Mammary epithelial cell (primary cell): Measurements from ENCODE around the gene NCBP1.

ENCODE experiments used
- CTCF ChIP-seq, 2 donors: IDR thresholded peaks in 1 of 2; conservative IDR thresholded peaks in 1 of 2; 2 replicates each; pipeline ENCODE4 v1.5.1; 2011 to 2012; ENCODE audit warnings: inconsistent platforms in 2 of 2, low read length in 2 of 2, mild to moderate bottlenecking in 2 of 2, control low read depth in 1 of 2, low read depth in 1 of 2; ENCODE audit not compliant: insufficient read depth in 1 of 2; ENCODE audit errors: extremely low read depth in 1 of 2
- EZH2 ChIP-seq: IDR thresholded peaks from 2 replicates; pipeline ENCODE4 v1.6.1; 2012; ENCODE audit warnings: low read length, inconsistent platforms, borderline replicate concordance

DNA sequence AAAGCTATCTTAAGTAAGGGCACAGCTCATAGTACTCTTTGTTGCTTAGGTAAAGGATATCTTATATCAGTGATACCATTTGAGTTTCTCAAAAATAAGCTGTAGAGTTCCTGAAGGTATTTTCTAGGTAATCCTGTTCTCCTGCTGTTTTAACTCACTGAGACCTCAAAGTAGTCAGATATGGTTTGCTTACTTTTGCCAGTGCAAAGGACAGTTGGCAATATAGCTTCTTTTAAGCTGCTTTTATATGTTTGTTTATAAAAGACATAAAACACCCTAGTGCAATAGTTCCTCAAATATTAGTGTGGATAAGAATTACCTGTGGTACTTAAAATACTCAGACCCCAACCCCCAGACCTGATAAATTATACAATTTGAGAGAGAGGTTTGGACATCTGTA, 12.1 kb downstream of the NCBP1 start:
- TF ChIP-seq CTCF (conservative IDR thresholded peaks at IDR 0.05 in 1 of 2, IDR thresholded peaks at IDR 0.05 in 1 of 2; ENCODE audit: extremely low read depth in 1 of 2, insufficient read depth in 1 of 2, low read depth in 1 of 2, low read length in 2 of 2): no peak
- TF ChIP-seq EZH2: no peak
